ELR (cell line): ENCODE results near the gene SLC25A1.

Experiments used
- DNase-seq: peaks from one replicate; pipeline ENCODE4 v3.0.0-alpha.2; 2015; ENCODE audit warnings: low read depth

SLC25A1 gene

GRCh38 chr22:19180740-19181410 is 2.3 kb upstream of the SLC25A1 start:
- no peak for DNase-seq

GRCh38 chr22:19180234-19180633 is 1.7 kb upstream of the SLC25A1 start:
- no peak for DNase-seq

- DNase-seq, result peak; percentile 86
These were observed 1.0 kb upstream of the SLC25A1 start for GRCh38 chr22:19179497-19180048.

GRCh38 chr22:19178065-19178656 is 375 bp downstream of the SLC25A1 start:
- peak; percentile 58 for DNase-seq

GRCh38 chr22:19177164-19178064 is 1.1 kb downstream of the SLC25A1 start:
- peak; percentile 26 for DNase-seq

- no peak for DNase-seq
These were observed 1.8 kb downstream of the SLC25A1 start for GRCh38 chr22:19176732-19177131.

- no peak for DNase-seq
These were observed 2.3 kb downstream of the SLC25A1 start for GRCh38 chr22:19176175-19176643.

- no peak for DNase-seq
These were observed 2.8 kb downstream of the SLC25A1 start for GRCh38 chr22:19175602-19176174.

- no peak for DNase-seq
These were observed 3.4 kb downstream of the SLC25A1 start for GRCh38 chr22:19175026-19175601.

GRCh38 chr22:19174106-19175025 is 4.2 kb downstream of the SLC25A1 start:
- DNase-seq, result peak; percentile 69

- no peak for DNase-seq
These were observed 5.2 kb downstream of the SLC25A1 start for GRCh38 chr22:19173047-19174035.

- no peak for DNase-seq
These were observed 6.1 kb downstream of the SLC25A1 start for GRCh38 chr22:19172213-19173046.

GRCh38 chr22:19169947-19170318 is 8.6 kb downstream of the SLC25A1 start:
- no peak for DNase-seq

- DNase-seq, result no peak
These were observed 9.3 kb downstream of the SLC25A1 start for GRCh38 chr22:19169002-19169946.

- DNase-seq, result no peak
These were observed 10.2 kb downstream of the SLC25A1 start for GRCh38 chr22:19168088-19168890.

GRCh38 chr22:19167106-19167869 is 11.2 kb downstream of the SLC25A1 start:
- no peak for DNase-seq
